GM18868 (cell line): ENCODE results near the gene VWA7.
"Not testable (repeated sequence)": the region's sequence is repeated elsewhere in the genome, so short reads cannot be mapped to it uniquely, and the experiment has no call there.

Source experiments
- ATAC-seq: cut with Tn5 transposase; IDR thresholded peaks from one replicate; pipeline ENCODE4 v1.9.1; 2021; ENCODE audit warnings: mild to moderate bottlenecking, moderate library complexity; ENCODE audit not compliant: unreplicated experiment

Gene VWA7

GRCh38 chr6:31776989-31777666 lies at the start of gene VWA7:
Gene VWA7, minus strand, starts transcription at chr6:31777328. Its CDS starts 549 bp downstream, at chr6:31776779.
- peak; percentile 87 for ATAC-seq

GRCh38 chr6:31826793-31827285 lies 49.7 kb upstream of the VWA7 start:
- ATAC-seq = no peak

- ATAC-seq = no peak
Observed at GRCh38 chr6:31825553-31825952, 48.4 kb upstream of the VWA7 start.

- ATAC-seq = not testable (repeated sequence)
Observed at GRCh38 chr6:31823592-31824196, 46.6 kb upstream of the VWA7 start.

GRCh38 chr6:31822036-31822821 lies 45.1 kb upstream of the VWA7 start:
- peak; percentile 46 for ATAC-seq

GRCh38 chr6:31821301-31822035 lies 44.3 kb upstream of the VWA7 start:
- peak; percentile 43 for ATAC-seq

- not testable (repeated sequence) for ATAC-seq
Observed at GRCh38 chr6:31820399-31820798, 43.3 kb upstream of the VWA7 start.

GRCh38 chr6:31819871-31820299 lies 42.8 kb upstream of the VWA7 start:
- no peak for ATAC-seq

GRCh38 chr6:31817929-31818511 lies 40.9 kb upstream of the VWA7 start:
- ATAC-seq = not testable (repeated sequence)

GRCh38 chr6:31817133-31817928 lies 40.2 kb upstream of the VWA7 start:
- not testable (repeated sequence) for ATAC-seq

- peak; percentile 33 for ATAC-seq
Observed at GRCh38 chr6:31815025-31815838, 38.1 kb upstream of the VWA7 start, which contains the start of the genes HSPA1A and HSPA1L. Gene HSPA1A, plus strand, starts transcription at chr6:31815543. Its CDS starts 214 bp downstream, at chr6:31815757. Gene HSPA1L, minus strand, starts transcription at chr6:31815283. Its CDS starts 3,311 bp downstream, at chr6:31811972.

- ATAC-seq = peak; percentile 50
Observed at GRCh38 chr6:31814677-31815024, 37.5 kb upstream of the VWA7 start.

- ATAC-seq = no peak
Observed at GRCh38 chr6:31813465-31813849, 36.3 kb upstream of the VWA7 start.

GRCh38 chr6:31811645-31812044 lies 34.5 kb upstream of the VWA7 start:
- ATAC-seq = no peak

- not testable (repeated sequence) for ATAC-seq
Observed at GRCh38 chr6:31808599-31808998, 31.5 kb upstream of the VWA7 start.

GRCh38 chr6:31806470-31807272 lies 29.5 kb upstream of the VWA7 start, which contains the start of gene LSM2:
Gene LSM2, minus strand, starts transcription at chr6:31806966. Its CDS starts 209 bp downstream, at chr6:31806757.
- peak; percentile 89 for ATAC-seq

GRCh38 chr6:31805939-31806469 lies 28.9 kb upstream of the VWA7 start:
- peak; percentile 8 for ATAC-seq
